Erythroblast (primary cell): ENCODE measurements around the gene CECR2.

Source experiments
- GATA1 ChIP-seq: IDR thresholded peaks from 2 replicates; pipeline ENCODE4 v1.6.1; 2011; ENCODE audit warnings: low read depth, mild to moderate bottlenecking, control low read depth, low read length, moderate library complexity
- POLR2A ChIP-seq: IDR thresholded peaks from 2 replicates; pipeline ENCODE4 v1.6.1; 2011; ENCODE audit warnings: mild to moderate bottlenecking, low read length

DNA sequence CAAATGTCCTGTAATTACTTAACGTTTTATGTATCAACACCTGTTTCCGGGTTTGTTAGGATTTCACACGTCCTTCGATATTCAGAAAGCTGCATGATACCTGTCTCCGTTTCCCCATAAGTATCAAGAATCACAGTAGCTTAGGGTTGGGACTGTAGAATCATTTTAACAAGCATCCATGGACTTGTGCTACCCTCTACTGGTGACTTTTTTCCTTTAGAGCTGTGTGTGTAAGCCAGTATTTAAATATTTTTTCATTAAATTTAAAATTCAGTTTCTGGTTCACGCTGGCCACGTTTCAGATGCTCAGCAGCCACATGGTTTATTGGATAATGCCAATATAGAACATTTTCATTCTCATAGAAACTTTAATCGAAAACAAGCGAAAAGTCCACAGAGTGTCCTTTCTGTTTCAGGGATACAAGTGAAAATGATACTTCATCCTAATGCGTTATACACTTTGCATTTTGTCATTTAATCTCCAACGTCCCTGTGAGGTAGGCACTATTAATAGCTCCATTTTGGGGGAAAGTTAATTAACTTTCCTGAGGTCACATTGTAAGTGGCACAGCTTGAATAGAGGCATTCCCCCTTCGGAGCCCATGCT lies 132.5 kb downstream of the CECR2 start:
- TF ChIP-seq POLR2A (no peak), GATA1 (no peak)
